ENCODE results near the gene CCDC6. TPM values are rescaled to one million over a fixed set of nuclear protein-coding genes. Genes with fewer than 3 reads are reported as not detected.

CCDC6 gene
- total and polyA plus RNA-seq, 5 donors: 8.3 to 28.1 (median 23.8) TPM

DNA sequence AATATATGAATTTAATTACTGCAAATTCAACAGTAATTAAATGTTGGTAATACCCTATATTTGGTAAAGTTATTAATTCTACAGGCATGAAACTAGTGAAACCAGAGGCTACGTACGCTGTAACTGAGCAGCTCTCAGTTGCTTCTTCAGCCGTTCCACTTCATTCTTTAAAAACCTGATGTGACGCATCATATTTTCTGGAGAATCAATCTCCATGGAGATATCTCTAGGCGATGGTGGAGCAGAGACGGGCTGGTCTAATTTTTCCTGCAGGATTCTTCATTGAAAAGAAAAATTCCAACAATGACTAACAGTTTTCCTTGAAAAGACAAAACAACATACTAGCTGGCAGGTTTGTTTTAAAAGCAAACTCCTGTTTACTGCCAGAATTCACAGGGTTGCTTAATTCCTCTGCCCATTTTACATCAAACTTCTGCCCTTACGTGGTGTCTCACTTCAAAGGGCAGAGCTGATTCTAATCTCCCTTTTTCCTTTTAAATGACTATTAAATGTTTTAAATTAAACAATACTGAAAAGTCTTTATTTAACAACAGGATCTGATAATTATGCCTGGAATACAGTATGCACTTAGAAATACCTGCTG lies 93.7 kb downstream of the CCDC6 start:
- DNase-seq (no peak), ATAC-seq (no peak)
- Histone ChIP-seq H3K9me3 (ENCODE audit: control insufficient read depth, low read length) (no peaks in the 10 kb centered on the region), H3K4me1 (ENCODE audit: control insufficient read depth, insufficient read depth, low read length) (peaks cover 4% of the 10 kb centered on the region), H3K27me3 (ENCODE audit: control insufficient read depth, insufficient read depth) (no peaks in the 10 kb centered on the region), H3K27ac (ENCODE audit: low read length) (no peak overlapping the region), H3K4me3 (ENCODE audit: low read length) (no peak overlapping the region)
- 92% methylated on average over 7 of the region's 7 CpGs for WGBS
- intact Hi-C loops (cut with DNase I): no loop called here

DNA sequence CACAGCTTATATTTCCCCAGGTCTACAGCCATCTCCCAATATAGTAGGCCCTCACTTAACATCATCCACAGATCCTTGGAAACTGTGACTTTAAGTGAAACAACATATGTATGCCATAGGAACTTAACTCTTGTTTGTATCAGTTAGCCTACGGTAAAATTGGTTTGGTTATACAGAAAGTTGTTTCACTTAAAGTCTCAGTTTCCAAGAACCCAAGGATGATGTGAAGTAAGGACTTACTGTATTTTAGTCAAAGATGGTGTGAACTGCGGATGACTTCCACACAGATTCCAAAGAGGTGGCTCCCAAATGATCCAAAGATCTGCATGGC lies 96.7 kb downstream of the CCDC6 start:
- Histone ChIP-seq H3K4me1 (ENCODE audit: control insufficient read depth, insufficient read depth, low read length) (peaks cover 3% of the 10 kb centered on the region), H3K4me3 (ENCODE audit: low read length) (no peak overlapping the region), H3K9me3 (ENCODE audit: control insufficient read depth, low read length) (no peaks in the 10 kb centered on the region), H3K27me3 (ENCODE audit: control insufficient read depth, insufficient read depth) (no peaks in the 10 kb centered on the region), H3K27ac (ENCODE audit: low read length) (peak overlapping the region; percentile 39)
- DNase-seq (no peak), ATAC-seq (no peak)
- 99% methylated on average over 2 of the region's 2 CpGs for WGBS
- intact Hi-C loops (cut with DNase I): loop anchor here in 1 of 4 donors (5.0 kb wide), 1 partner anchor 182 kb away; no protein-coding TSS in a partner anchor

DNA sequence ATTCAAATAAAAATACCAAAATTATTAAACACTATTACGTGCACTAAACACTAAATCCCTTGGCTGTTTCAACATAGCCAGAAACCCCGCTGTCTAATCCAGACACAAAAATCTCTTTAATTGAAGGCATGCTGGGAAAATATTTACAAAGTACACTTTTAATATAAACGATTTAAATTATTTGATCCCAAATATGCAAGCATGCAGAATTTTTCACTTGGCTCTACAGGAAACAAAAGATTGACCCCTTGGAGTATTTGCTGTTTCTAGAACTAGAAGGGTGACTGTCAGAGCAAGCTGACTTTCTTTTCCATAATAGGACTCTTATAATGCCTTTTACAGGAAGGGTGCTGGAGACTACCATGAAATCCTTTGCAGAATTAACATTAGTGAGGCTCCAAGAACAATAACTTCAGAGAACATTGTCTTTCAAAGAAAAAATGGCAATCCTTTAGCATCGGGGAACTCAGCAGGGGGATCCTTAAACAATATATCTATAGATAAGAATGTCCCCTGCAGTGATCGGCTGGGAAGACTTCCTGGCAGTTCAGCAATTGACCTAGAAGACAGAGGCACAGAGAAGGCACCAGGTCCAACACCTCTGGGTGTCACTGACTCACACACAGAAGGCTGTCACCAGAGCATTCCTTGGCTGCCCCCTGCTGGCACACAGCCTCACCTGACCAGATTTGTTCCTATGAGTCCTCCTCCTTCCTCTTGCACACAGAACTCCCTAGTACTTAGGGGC lies 97.3 kb downstream of the CCDC6 start:
- peaks cover 2% of the 10 kb centered on the region for H3K4me1 ChIP-seq (ENCODE audit: control insufficient read depth, insufficient read depth, low read length)
- H3K9me3 ChIP-seq (ENCODE audit: control insufficient read depth, low read length): no peaks in the 10 kb centered on the region
- no peak overlapping the region for H3K4me3 ChIP-seq (ENCODE audit: low read length)
- peak; percentile 68 to 90 (median 89) for DNase-seq
- WGBS: 66% methylated on average over 5 of the region's 5 CpGs
- H3K27me3 ChIP-seq (ENCODE audit: control insufficient read depth, insufficient read depth): no peaks in the 10 kb centered on the region
- H3K27ac ChIP-seq (ENCODE audit: low read length): peak overlapping the region; percentile 39
- ATAC-seq: peak; percentile 84 to 86
- intact Hi-C loops (cut with DNase I): loop anchor here in 1 of 4 donors (5.0 kb wide), 1 partner anchor 182 kb away; no protein-coding TSS in a partner anchor

DNA sequence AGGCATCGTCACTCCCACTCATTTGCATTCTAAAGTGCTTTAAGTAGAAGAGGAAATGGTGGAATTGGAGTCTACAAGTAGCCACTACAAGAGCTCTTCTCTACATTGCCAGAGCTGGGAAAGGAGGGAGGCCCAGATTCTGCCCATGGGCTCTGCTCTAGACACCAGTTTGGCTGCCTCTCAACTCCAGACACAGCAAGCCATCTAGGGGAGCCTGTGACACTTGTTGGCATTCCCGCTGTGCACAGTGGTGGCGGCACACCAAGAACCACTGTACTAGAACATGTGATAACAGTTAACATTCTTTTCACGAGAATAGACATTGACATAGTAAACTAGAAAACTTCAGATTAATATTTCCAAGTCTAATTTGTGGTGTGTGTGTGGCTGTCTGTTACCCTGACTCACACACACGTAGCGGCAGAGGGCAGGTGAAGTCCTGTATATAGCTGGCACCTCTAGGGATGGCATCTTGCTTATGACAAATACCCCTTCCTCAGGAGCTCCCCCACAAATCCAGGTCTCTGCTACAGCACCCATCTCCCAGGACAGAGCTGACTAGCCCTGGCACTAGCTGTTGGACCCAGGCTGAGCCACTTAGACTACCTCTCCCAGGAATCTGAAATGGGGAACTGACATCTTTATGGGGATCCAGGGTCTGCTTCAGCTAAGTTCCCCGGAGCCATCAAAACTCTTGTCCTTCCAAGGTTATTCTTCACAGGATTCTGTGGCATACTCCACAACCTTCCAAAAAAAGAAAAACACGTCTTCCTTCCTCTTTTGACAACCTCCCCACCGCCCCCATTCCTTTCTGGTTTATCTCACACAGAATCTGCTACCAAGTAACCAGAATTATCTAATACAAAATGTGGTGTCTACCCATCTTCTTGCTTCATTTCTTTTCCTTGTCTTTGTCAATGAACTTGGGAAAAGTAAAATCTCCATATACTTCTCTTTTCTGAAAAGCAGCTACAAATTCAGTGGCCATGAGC lies 98.4 kb downstream of the CCDC6 start:
- Histone ChIP-seq H3K27me3 (ENCODE audit: control insufficient read depth, insufficient read depth) (no peaks in the 10 kb centered on the region), H3K4me3 (ENCODE audit: low read length) (no peak overlapping the region), H3K4me1 (ENCODE audit: control insufficient read depth, insufficient read depth, low read length) (peaks cover 2% of the 10 kb centered on the region), H3K27ac (ENCODE audit: low read length) (peak overlapping the region; percentile 91), H3K9me3 (ENCODE audit: control insufficient read depth, low read length) (no peaks in the 10 kb centered on the region)
- DNase-seq (peak; percentile 45 to 82 (median 75)), ATAC-seq (peak; percentile 86 to 87)
- intact Hi-C loops (cut with DNase I): loop anchor here in 1 of 4 donors (5.0 kb wide), 1 partner anchor 181 kb away; no protein-coding TSS in a partner anchor
- 73% methylated on average over 9 of the region's 9 CpGs for WGBS

DNA sequence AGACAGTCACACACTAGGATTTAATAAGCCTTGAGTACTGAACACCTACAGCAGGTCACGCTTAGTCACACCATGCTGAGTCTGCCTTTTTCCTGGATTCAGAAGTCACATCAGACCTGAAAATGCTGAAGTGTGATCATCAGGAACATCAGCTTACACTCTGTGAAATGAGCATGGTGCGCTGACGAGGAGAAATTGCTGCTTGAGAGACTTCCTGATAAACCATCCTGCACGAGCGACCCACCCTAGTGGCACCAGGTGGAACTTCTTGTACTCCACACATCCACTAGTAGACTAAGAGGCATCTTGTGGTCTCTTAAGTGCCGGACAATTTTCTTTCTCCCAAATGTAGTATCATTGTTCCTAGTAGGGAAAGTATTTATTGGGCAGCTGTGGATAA lies 101.3 kb downstream of the CCDC6 start:
- DNase-seq: no peak
- no peaks in the 10 kb centered on the region for H3K9me3 ChIP-seq (ENCODE audit: control insufficient read depth, low read length)
- ATAC-seq: no peak
- WGBS: 85% methylated on average over 6 of the region's 6 CpGs
- H3K27ac ChIP-seq (ENCODE audit: low read length): no peak overlapping the region
- H3K27me3 ChIP-seq (ENCODE audit: control insufficient read depth, insufficient read depth): no peaks in the 10 kb centered on the region
- H3K4me3 ChIP-seq (ENCODE audit: low read length): no peak overlapping the region
- intact Hi-C loops (cut with DNase I): loop anchor here in 1 of 4 donors (5.0 kb wide), 1 partner anchor 178 kb away; no protein-coding TSS in a partner anchor
- peaks cover 2% of the 10 kb centered on the region for H3K4me1 ChIP-seq (ENCODE audit: control insufficient read depth, insufficient read depth, low read length)

DNA sequence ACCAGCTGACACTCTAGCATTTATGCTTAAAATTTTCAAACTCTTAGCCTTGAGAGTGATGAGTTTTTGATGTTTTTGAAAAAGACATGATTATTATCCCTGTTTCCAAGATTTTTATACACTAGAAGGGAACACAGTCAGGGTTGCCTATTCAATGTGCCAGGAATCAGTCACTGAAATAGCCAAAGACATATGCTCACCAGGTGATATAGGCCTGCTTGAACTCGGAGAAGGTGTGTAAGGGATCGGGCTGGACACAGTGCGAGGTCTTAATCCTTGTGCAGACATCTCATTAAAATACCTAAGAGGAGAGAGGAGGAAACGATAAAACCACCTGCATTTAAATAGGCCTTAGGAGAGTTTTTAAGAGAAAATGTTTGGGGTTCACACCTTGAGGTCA lies 102.1 kb downstream of the CCDC6 start:
- WGBS: 95% methylated on average over 4 of the region's 4 CpGs
- H3K27ac ChIP-seq (ENCODE audit: low read length): no peak overlapping the region

DNA sequence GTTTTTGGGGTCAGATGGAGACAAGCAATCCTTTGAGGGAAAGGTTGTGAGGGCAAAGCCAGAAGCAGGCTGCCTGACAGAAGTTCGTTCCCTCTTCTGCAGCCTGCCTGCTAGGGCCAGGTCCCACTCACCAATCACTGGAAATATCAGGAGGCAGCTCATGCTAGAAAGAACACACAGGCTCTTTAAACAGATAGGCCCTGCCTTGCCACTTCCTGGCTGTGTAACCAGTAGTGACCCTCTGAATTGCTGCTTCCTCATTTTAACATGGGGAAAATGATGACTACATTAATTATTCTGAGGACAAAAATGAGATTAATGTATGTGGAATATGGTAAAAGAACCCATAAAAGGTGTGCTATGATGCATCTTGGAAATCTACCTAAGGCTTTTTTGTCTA lies 102.6 kb downstream of the CCDC6 start:
- no peaks in the 10 kb centered on the region for H3K27me3 ChIP-seq (ENCODE audit: control insufficient read depth, insufficient read depth)
- ATAC-seq: no peak
- no peak overlapping the region for H3K27ac ChIP-seq (ENCODE audit: low read length)
- no peaks in the 10 kb centered on the region for H3K9me3 ChIP-seq (ENCODE audit: control insufficient read depth, low read length)
- 64% methylated on average over 1 of the region's 1 CpG for WGBS
- no peak overlapping the region for H3K4me3 ChIP-seq (ENCODE audit: low read length)
- H3K4me1 ChIP-seq (ENCODE audit: control insufficient read depth, insufficient read depth, low read length): no peaks in the 10 kb centered on the region
- no peak for DNase-seq
- intact Hi-C loops (cut with DNase I): no loop called here

More for the DNA sequence above, 102.1 kb downstream of the CCDC6 start:
- Histone ChIP-seq H3K4me1 (ENCODE audit: control insufficient read depth, insufficient read depth, low read length) (no peaks in the 10 kb centered on the region), H3K4me3 (ENCODE audit: low read length) (no peak overlapping the region), H3K27me3 (ENCODE audit: control insufficient read depth, insufficient read depth) (no peaks in the 10 kb centered on the region), H3K9me3 (ENCODE audit: control insufficient read depth, low read length) (no peaks in the 10 kb centered on the region)
- no peak for DNase-seq
- ATAC-seq: no peak
- intact Hi-C loops (cut with DNase I): no loop called here

DNA sequence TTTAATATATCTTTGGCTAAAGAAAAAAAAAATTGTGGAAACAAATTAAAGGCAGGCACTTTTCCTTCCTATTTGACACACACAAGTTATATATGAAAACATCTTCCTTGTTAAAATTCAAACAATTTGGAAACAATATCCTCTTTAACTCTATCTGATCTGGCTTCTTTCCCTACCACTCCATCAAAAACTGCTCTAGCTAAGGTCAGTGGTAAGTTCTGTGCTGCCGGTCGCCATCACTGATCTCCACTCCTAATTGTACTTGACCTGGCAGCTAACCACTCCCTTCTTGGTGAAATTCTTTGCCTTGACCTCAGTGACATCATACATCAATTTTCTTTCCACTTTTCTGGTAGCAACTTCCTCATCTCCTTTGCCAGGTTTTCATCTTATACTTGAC lies 105.2 kb downstream of the CCDC6 start:
- WGBS: 87% methylated on average over 2 of the region's 2 CpGs
- Histone ChIP-seq H3K4me3 (ENCODE audit: low read length) (no peak overlapping the region), H3K9me3 (ENCODE audit: control insufficient read depth, low read length) (no peaks in the 10 kb centered on the region), H3K4me1 (ENCODE audit: control insufficient read depth, insufficient read depth, low read length) (no peaks in the 10 kb centered on the region), H3K27ac (ENCODE audit: low read length) (no peak overlapping the region), H3K27me3 (ENCODE audit: control insufficient read depth, insufficient read depth) (no peaks in the 10 kb centered on the region)
- DNase-seq (no peak), ATAC-seq (no peak)
- intact Hi-C loops (cut with DNase I): no loop called here

DNA sequence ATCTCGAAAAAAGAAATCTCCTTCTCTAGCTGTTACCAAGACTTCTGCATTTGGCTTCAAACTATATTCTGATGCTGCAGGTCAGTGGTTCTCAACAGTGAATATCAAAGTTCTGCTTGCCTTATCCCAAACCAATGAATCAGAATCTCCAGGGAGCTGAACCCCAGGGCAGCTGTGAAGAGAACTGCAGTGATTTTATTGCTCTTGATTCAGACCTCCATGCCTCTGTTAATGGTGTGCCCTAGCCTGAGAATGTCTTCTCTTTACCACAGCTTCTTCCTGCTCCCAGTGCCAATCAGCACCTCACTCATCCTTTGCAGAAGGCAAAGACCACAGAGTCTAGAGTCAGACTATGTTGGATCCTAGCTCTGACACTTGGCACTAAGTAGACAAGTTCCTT lies 106.9 kb downstream of the CCDC6 start:
- DNase-seq (no peak), ATAC-seq (no peak)
- H3K27ac ChIP-seq (ENCODE audit: low read length): no peak overlapping the region
- no peaks in the 10 kb centered on the region for H3K4me1 ChIP-seq (ENCODE audit: control insufficient read depth, insufficient read depth, low read length)
- H3K4me3 ChIP-seq (ENCODE audit: low read length): no peak overlapping the region
- intact Hi-C loops (cut with DNase I): no loop called here
- H3K27me3 ChIP-seq (ENCODE audit: control insufficient read depth, insufficient read depth): no peaks in the 10 kb centered on the region
- WGBS: 85% methylated on average over 1 of the region's 1 CpG
- no peaks in the 10 kb centered on the region for H3K9me3 ChIP-seq (ENCODE audit: control insufficient read depth, low read length)

DNA sequence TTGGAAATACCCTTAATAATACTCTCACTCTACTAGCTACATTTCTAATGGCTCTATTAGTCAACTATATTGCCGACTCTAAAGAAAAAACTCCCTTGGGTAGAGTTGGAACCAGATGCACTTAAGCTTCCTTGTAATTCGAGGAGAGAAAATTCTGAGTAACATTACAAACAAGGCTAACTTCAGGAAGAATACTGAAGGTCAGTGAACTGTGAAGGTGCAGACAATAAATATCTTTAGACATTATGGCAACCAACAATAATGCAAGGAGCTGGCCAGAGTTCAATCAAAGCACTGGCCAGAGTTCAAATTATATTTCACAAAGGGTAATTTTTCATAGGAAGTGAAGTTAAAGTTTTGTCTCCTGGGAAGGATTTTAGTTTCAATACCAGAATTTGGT lies 112.4 kb downstream of the CCDC6 start:
- H3K27ac ChIP-seq (ENCODE audit: low read length): no peak overlapping the region
- 52% methylated on average over 2 of the region's 2 CpGs for WGBS
- intact Hi-C loops (cut with DNase I): no loop called here
- no peak for ATAC-seq
- no peak for DNase-seq
- H3K27me3 ChIP-seq (ENCODE audit: control insufficient read depth, insufficient read depth): no peaks in the 10 kb centered on the region
- no peak overlapping the region for H3K4me3 ChIP-seq (ENCODE audit: low read length)
- no peaks in the 10 kb centered on the region for H3K9me3 ChIP-seq (ENCODE audit: control insufficient read depth, low read length)
- H3K4me1 ChIP-seq (ENCODE audit: control insufficient read depth, insufficient read depth, low read length): peaks cover 2% of the 10 kb centered on the region

Measured in right cardiac atrium (tissue), 5 donors.